Lower lobe of right lung (tissue), 2 donors: ENCODE data around the gene GALNT13. TPM values are rescaled to one million over a fixed set of nuclear protein-coding genes. Genes with fewer than 3 reads are reported as not detected.

Experiments used
- ATAC-seq, 2 donors: fragments of 200-7000 bp; cut with Tn5 transposase; one replicate each; pipeline ENCODE4 v1.9.1; 2020 to 2022; ENCODE audit warnings: mild to moderate bottlenecking in 2 of 2, moderate library complexity in 2 of 2
- DNase-seq: peaks from one replicate; pipeline ENCODE4 v3.0.0-alpha.2; 2020
- H3K27ac ChIP-seq: fragments of 200-600 bp; one replicate; pipeline ENCODE4 v1.8.0; 2022
- H3K27me3 ChIP-seq: fragments of 200-600 bp; one replicate; pipeline ENCODE4 v1.8.0; 2022; ENCODE audit warnings: low read depth
- H3K36me3 ChIP-seq: fragments of 200-600 bp; one replicate; pipeline ENCODE4 v1.8.0; 2022; ENCODE audit warnings: mild to moderate bottlenecking
- H3K4me1 ChIP-seq: fragments of 200-600 bp; one replicate; pipeline ENCODE4 v1.8.0; 2022
- H3K4me3 ChIP-seq: fragments of 200-600 bp; one replicate; pipeline ENCODE4 v1.8.0; 2022; ENCODE audit warnings: mild to moderate bottlenecking
- H3K9me3 ChIP-seq: fragments of 200-600 bp; one replicate; pipeline ENCODE4 v1.8.0; 2022
- CTCF ChIP-seq: fragments of 200-600 bp; IDR thresholded peaks from one replicate; pipeline ENCODE4 v1.8.0; 2022; ENCODE audit warnings: antibody characterized with exemption, mild to moderate bottlenecking
- intact Hi-C: fragments of 100-400 bp; cut with DNase I; formaldehyde crosslinking; loops from one replicate; pipeline ENCODE4 v1.11.0; 2022
- total RNA-seq: library from RNA; stranded (reverse); fragmentation: NEBNext Ultra II Directional; extraction: Animal tissue kit (Norgen Biotek cat#: 25700); gene quantifications from one replicate; pipeline ENCODE4 v1.2.1, GENCODE V29; 2021
- donor health status: DM: no; HTN: yes; CAD: no; lungs with severe emphysema.

GALNT13 gene
- total RNA-seq, 1 donor from 2014 or later, result 2.4 TPM

- no peak overlapping the region for H3K27ac ChIP-seq
- no peak for DNase-seq
- no peak overlapping the region for H3K4me3 ChIP-seq
- no peaks in the 10 kb centered on the region for H3K36me3 ChIP-seq
- no peak for ATAC-seq
- H3K4me1 ChIP-seq, result no peaks in the 10 kb centered on the region
- no peaks in the 10 kb centered on the region for H3K9me3 ChIP-seq
- no peaks in the 10 kb centered on the region for H3K27me3 ChIP-seq
- no peak for TF ChIP-seq CTCF
- intact Hi-C loops, result no loop called here
Measured at GRCh38 chr2:153864022-153864421, 7.7 kb upstream of the GALNT13 start.

- Histone ChIP-seq H3K27me3 (peaks cover 15% of the 10 kb centered on the region), H3K36me3 (no peaks in the 10 kb centered on the region), H3K9me3 (no peaks in the 10 kb centered on the region), H3K4me1 (no peaks in the 10 kb centered on the region), H3K4me3 (no peak overlapping the region), H3K27ac (no peak overlapping the region)
- DNase-seq, result no peak
- no peak for ATAC-seq
- TF ChIP-seq CTCF, result no peak
- intact Hi-C loops, result no loop called here
Measured at GRCh38 chr2:153866595-153866994, 5.1 kb upstream of the GALNT13 start.

GRCh38 chr2:153870308-153870707 is 1.4 kb upstream of the GALNT13 start:
- peaks cover 10% of the 10 kb centered on the region for H3K4me1 ChIP-seq
- intact Hi-C loops, result no loop called here
- H3K36me3 ChIP-seq, result no peaks in the 10 kb centered on the region
- no peaks in the 10 kb centered on the region for H3K9me3 ChIP-seq
- H3K4me3 ChIP-seq, result no peak overlapping the region
- ATAC-seq (no peak), DNase-seq (no peak)
- peaks cover 41% of the 10 kb centered on the region for H3K27me3 ChIP-seq
- H3K27ac ChIP-seq, result no peak overlapping the region
- TF ChIP-seq CTCF, result no peak

GRCh38 chr2:153872311-153873051 is 759 bp downstream of the GALNT13 start:
- Histone ChIP-seq H3K9me3 (no peaks in the 10 kb centered on the region), H3K4me3 (peak overlapping the region; percentile 40), H3K27me3 (peaks cover 41% of the 10 kb centered on the region), H3K36me3 (no peaks in the 10 kb centered on the region), H3K27ac (no peak overlapping the region), H3K4me1 (peaks cover 10% of the 10 kb centered on the region)
- peak; percentile 28 for DNase-seq
- ATAC-seq, result peak in 1 of 2 donors; percentile 3
- intact Hi-C loops, result no loop called here
- TF ChIP-seq CTCF, result no peak

- H3K27me3 ChIP-seq, result peaks cover 41% of the 10 kb centered on the region
- H3K36me3 ChIP-seq, result no peaks in the 10 kb centered on the region
- DNase-seq (peak; percentile 26), ATAC-seq (no peak)
- intact Hi-C loops, result no loop called here
- H3K4me1 ChIP-seq, result peaks cover 10% of the 10 kb centered on the region
- no peak for TF ChIP-seq CTCF
- no peaks in the 10 kb centered on the region for H3K9me3 ChIP-seq
- no peak overlapping the region for H3K27ac ChIP-seq
- peak overlapping the region; percentile 40 for H3K4me3 ChIP-seq
Measured at GRCh38 chr2:153873052-153874048, 1.6 kb downstream of the GALNT13 start.
